ENCODE data around the gene OR11H1. TPM values are rescaled to one million over a fixed set of nuclear protein-coding genes. Genes with fewer than 3 reads are reported as not detected.

The OR11H1 gene
- polyA plus RNA-seq: not detected in 2 replicates

GRCh38 chr22:15527892-15528291, at the start of gene OR11H1:
Gene OR11H1, plus strand, starts transcription at chr22:15528192. Its CDS starts 0 bp downstream, at chr22:15528192.

Other genes starting within 250 kb of the OR11H1 start
- not detected in 2 replicates for gene POTEH, start 161.8 kb downstream of the OR11H1 start, polyA plus RNA-seq

All from Purkinje cell (primary cell).